Fibroblast of lung (primary cell): ENCODE measurements around the gene NRG2. TPM values are rescaled to one million over a fixed set of nuclear protein-coding genes. Genes with fewer than 3 reads are reported as not detected.

ENCODE experiments used
- DNase-seq, 2 donors: peaks; one replicate each; pipeline versions ENCODE4 v3.0.0 to v3.0.0-alpha.2; 2010; ENCODE audit warnings: low read depth in 2 of 2
- H2AFZ ChIP-seq: 2 replicates; pipeline ENCODE4 v1.5.1; 2012; ENCODE audit warnings: low read length, control low read depth, inconsistent platforms
- H3K27ac ChIP-seq: 2 replicates; pipeline ENCODE4 v1.5.1; 2011; ENCODE audit warnings: low read length, control low read depth; ENCODE audit not compliant: insufficient read depth
- H3K27me3 ChIP-seq: 2 replicates; pipeline ENCODE4 v1.5.1; 2011; ENCODE audit warnings: mild to moderate bottlenecking, low read length; ENCODE audit not compliant: control insufficient read depth, insufficient read depth
- H3K36me3 ChIP-seq: 2 replicates; pipeline ENCODE4 v1.5.1; 2011; ENCODE audit warnings: low read length; ENCODE audit not compliant: control insufficient read depth, insufficient read depth
- H3K4me1 ChIP-seq: 2 replicates; pipeline ENCODE4 v1.5.1; 2011; ENCODE audit warnings: low read length; ENCODE audit not compliant: control insufficient read depth, insufficient read depth; ENCODE audit errors: extremely low read depth
- H3K4me2 ChIP-seq: 2 replicates; pipeline ENCODE4 v1.5.1; 2011; ENCODE audit warnings: low read length, control low read depth; ENCODE audit not compliant: insufficient read depth; ENCODE audit errors: extremely low read depth
- H3K4me3 ChIP-seq, 4 experiments: fragments of 200-600 bp in 1 of 4; sonication (generic) in 1 of 4; replicated peaks in 1 of 4; 2 replicates each; pipeline ENCODE4 v1.5.1; 2011 to 2016; ENCODE audit warnings: low read length in 4 of 4, low read depth in 3 of 4, mild to moderate bottlenecking in 3 of 4, control low read depth in 2 of 4, inconsistent platforms in 1 of 4, mixed read lengths in 1 of 4; ENCODE audit not compliant: insufficient read depth in 1 of 4; ENCODE audit errors: control extremely low read depth in 1 of 4
- H3K79me2 ChIP-seq: 2 replicates; pipeline ENCODE4 v1.5.1; 2012; ENCODE audit warnings: mild to moderate bottlenecking, low read length, inconsistent platforms; ENCODE audit not compliant: control insufficient read depth, insufficient read depth
- H3K9ac ChIP-seq: 2 replicates; pipeline ENCODE4 v1.5.1; 2011; ENCODE audit warnings: mild to moderate bottlenecking, low read length, control low read depth; ENCODE audit not compliant: insufficient read depth
- H3K9me3 ChIP-seq: 2 replicates; pipeline ENCODE4 v1.5.1; 2012; ENCODE audit warnings: low read depth, low read length; ENCODE audit not compliant: control insufficient read depth, insufficient read depth
- H4K20me1 ChIP-seq: 2 replicates; pipeline ENCODE4 v1.5.1; 2011; ENCODE audit warnings: low read length; ENCODE audit not compliant: control insufficient read depth, insufficient read depth; ENCODE audit errors: extremely low read depth
- CTCF ChIP-seq, 2 donors: IDR thresholded peaks in 1 of 2; conservative IDR thresholded peaks in 1 of 2; 1 replicate in 1 of 2; 2 replicates in 1 of 2; pipeline ENCODE4 v1.5.1; 2011 to 2012; ENCODE audit warnings: low read length in 2 of 2, control low read depth in 1 of 2, inconsistent platforms in 1 of 2, low read depth in 1 of 2, mild to moderate bottlenecking in 1 of 2
- EZH2 ChIP-seq: IDR thresholded peaks from 2 replicates; pipeline ENCODE4 v1.5.1; 2012; ENCODE audit warnings: low read length, control low read depth, mild to moderate bottlenecking; ENCODE audit errors: missing control alignments
- polyA plus RNA-seq, 2 donors: library from polyadenylated mRNA; depleted of rRNA in 1 of 2; stranded (reverse) in 1 of 2; unstranded in 1 of 2; fragments of >200 nt; gene quantifications; 2 replicates each; pipeline ENCODE4 v1.2.1, GENCODE V29; 2011 to 2012; ENCODE audit warnings: missing spikeins in 1 of 2
- total RNA-seq: library from RNA; depleted of rRNA; stranded (reverse); fragments of >200 nt; gene quantifications from 2 replicates; pipeline ENCODE4 v1.2.1, GENCODE V29; 2014

NRG2 gene
- total and polyA plus RNA-seq, 2 donors (not counting 1 experiment from before 2014, with no cell fraction given) = 0.28 to 1.3 TPM

GRCh38 chr5:139954022-139954421, 89.1 kb downstream of the NRG2 start:
- Histone ChIP-seq H3K4me3 (no peak overlapping the region), H3K27ac (no peak overlapping the region), H2AFZ (no peak overlapping the region), H3K79me2 (no peaks in the 10 kb centered on the region), H4K20me1 (no peaks in the 10 kb centered on the region), H3K36me3 (no peaks in the 10 kb centered on the region), H3K4me1 (no peaks in the 10 kb centered on the region), H3K27me3 (peaks cover 6% of the 10 kb centered on the region), H3K4me2 (no peak overlapping the region), H3K9me3 (no peaks in the 10 kb centered on the region), H3K9ac (no peak overlapping the region)
- DNase-seq = no peak
- no peak for TF ChIP-seq EZH2
- TF ChIP-seq CTCF (conservative IDR thresholded peaks at IDR 0.05 in 1 of 2, IDR thresholded peaks at IDR 0.05 in 1 of 2; ENCODE audit: low read depth in 1 of 2, low read length in 2 of 2) = no peak

DNA sequence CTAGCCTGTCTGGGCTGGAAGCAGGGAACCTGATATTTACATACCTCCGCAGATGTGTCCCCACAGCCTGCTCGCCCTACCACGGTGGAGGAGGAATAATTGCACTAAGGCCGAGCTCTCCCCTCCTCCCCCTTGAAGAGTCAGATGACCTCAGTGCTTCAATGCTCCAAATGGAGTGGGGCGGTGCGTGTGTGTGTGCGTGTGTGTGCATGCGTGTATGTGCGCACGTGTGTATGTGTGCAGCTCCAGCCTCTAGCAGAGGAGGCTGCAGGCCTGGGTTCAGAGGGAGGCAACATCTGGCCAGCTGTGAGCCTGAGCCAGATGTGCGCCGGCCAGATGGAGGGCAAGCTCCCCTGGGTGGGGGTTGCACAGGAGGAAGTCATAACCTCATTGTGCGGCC, 90.5 kb downstream of the NRG2 start:
- no peak for TF ChIP-seq EZH2
- no peak for TF ChIP-seq CTCF (conservative IDR thresholded peaks at IDR 0.05 in 1 of 2, IDR thresholded peaks at IDR 0.05 in 1 of 2; ENCODE audit: low read depth in 1 of 2, low read length in 2 of 2)
- no peak overlapping the region for H3K4me3 ChIP-seq
- no peak overlapping the region for H3K4me2 ChIP-seq
- DNase-seq = no peak
- H3K9me3 ChIP-seq = no peaks in the 10 kb centered on the region
- no peak overlapping the region for H3K9ac ChIP-seq
- no peaks in the 10 kb centered on the region for H4K20me1 ChIP-seq
- no peaks in the 10 kb centered on the region for H3K4me1 ChIP-seq
- H3K36me3 ChIP-seq = no peaks in the 10 kb centered on the region
- no peaks in the 10 kb centered on the region for H3K79me2 ChIP-seq
- no peak overlapping the region for H3K27ac ChIP-seq
- peaks cover 6% of the 10 kb centered on the region for H3K27me3 ChIP-seq
- H2AFZ ChIP-seq = no peak overlapping the region

GRCh38 chr5:139951983-139952382, 91.1 kb downstream of the NRG2 start:
- H4K20me1 ChIP-seq = no peaks in the 10 kb centered on the region
- H2AFZ ChIP-seq = no peak overlapping the region
- H3K36me3 ChIP-seq = no peaks in the 10 kb centered on the region
- no peak overlapping the region for H3K4me3 ChIP-seq
- no peaks in the 10 kb centered on the region for H3K79me2 ChIP-seq
- no peak overlapping the region for H3K27ac ChIP-seq
- DNase-seq = no peak
- no peaks in the 10 kb centered on the region for H3K4me1 ChIP-seq
- no peak overlapping the region for H3K9ac ChIP-seq
- no peak overlapping the region for H3K4me2 ChIP-seq
- no peak for TF ChIP-seq EZH2
- no peak for TF ChIP-seq CTCF (conservative IDR thresholded peaks at IDR 0.05 in 1 of 2, IDR thresholded peaks at IDR 0.05 in 1 of 2; ENCODE audit: low read depth in 1 of 2, low read length in 2 of 2)
- H3K9me3 ChIP-seq = no peaks in the 10 kb centered on the region
- peaks cover 6% of the 10 kb centered on the region for H3K27me3 ChIP-seq
